ENCODE data around the gene MSMP.

- TF ChIP-seq, protein P1, sequence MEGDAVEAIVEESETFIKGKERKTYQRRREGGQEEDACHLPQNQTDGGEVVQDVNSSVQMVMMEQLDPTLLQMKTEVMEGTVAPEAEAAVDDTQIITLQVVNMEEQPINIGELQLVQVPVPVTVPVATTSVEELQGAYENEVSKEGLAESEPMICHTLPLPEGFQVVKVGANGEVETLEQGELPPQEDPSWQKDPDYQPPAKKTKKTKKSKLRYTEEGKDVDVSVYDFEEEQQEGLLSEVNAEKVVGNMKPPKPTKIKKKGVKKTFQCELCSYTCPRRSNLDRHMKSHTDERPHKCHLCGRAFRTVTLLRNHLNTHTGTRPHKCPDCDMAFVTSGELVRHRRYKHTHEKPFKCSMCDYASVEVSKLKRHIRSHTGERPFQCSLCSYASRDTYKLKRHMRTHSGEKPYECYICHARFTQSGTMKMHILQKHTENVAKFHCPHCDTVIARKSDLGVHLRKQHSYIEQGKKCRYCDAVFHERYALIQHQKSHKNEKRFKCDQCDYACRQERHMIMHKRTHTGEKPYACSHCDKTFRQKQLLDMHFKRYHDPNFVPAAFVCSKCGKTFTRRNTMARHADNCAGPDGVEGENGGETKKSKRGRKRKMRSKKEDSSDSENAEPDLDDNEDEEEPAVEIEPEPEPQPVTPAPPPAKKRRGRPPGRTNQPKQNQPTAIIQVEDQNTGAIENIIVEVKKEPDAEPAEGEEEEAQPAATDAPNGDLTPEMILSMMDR (IDR thresholded peaks at IDR 0.05) = no peak
- TF ChIP-seq EZH2phosphoT487 (IDR thresholded peaks at IDR 0.05) = no peak
Observed at GRCh38 chr9:35738924-35739323, 15.2 kb downstream of the MSMP start.

Measured in neural progenitor cell (in vitro differentiated cells).